NCI-H2081 treated with DMSO at 0.1 percent for 48 hours (cell line): ENCODE results near the gene TRAF4.

Experiments used
- DNase-seq: peaks from one replicate; lab custom pipeline; 2025; lab: John Stamatoyannopoulos, UW

TRAF4 gene, protein sequence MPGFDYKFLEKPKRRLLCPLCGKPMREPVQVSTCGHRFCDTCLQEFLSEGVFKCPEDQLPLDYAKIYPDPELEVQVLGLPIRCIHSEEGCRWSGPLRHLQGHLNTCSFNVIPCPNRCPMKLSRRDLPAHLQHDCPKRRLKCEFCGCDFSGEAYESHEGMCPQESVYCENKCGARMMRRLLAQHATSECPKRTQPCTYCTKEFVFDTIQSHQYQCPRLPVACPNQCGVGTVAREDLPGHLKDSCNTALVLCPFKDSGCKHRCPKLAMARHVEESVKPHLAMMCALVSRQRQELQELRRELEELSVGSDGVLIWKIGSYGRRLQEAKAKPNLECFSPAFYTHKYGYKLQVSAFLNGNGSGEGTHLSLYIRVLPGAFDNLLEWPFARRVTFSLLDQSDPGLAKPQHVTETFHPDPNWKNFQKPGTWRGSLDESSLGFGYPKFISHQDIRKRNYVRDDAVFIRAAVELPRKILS

DNA sequence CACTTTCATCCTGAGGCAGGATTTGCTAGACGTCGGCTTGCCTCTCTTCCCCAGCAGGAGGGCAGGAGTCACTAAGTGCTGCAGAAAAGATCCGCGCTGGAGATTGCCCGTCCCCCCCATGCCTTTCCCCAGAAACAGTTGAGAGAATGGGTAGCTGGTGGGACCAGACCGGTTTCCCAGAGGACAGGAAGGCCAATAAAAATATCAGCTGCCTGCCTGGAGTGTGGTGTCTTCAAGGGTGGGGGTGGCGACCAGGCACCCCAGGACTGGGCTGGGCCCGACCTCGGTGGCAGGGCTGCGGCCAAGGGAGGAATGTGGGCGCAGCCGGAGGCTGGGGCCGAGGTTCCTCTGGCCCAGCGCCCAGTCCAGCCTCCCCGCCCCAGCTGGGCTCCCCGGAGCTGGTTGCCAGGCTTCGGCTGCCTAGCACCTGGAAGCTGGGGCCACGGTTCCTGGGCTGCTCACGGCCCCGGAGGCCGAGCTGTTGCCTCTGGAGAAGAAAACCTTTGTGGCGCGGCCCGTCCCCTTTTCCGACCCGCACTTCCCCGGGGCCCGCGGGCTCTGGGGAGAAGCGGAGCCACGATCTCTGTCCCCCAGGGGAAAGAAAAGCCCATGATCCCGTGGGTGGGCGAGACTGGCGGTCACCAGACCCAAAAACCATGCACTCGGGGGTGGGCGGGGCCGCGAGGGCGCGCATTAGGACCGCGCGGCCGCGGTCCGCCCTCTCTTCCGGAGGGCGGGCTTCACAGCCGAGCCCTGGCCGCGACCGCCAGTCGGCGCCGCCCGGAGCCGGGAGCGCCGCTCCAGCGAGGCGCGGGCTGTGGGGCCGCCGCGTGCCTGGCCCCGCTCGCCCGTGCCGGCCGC is at the start of gene TRAF4:
TSS of gene TRAF4 (plus strand) at position 769 of the 861 bp plus-strand sequence. CDS start 102 bp downstream, outside the sequence.
- DNase-seq: no peak

- DNase-seq: no peak
Observed at GRCh38 chr17:28698253-28698941, 45.4 kb upstream of the TRAF4 start.

DNA sequence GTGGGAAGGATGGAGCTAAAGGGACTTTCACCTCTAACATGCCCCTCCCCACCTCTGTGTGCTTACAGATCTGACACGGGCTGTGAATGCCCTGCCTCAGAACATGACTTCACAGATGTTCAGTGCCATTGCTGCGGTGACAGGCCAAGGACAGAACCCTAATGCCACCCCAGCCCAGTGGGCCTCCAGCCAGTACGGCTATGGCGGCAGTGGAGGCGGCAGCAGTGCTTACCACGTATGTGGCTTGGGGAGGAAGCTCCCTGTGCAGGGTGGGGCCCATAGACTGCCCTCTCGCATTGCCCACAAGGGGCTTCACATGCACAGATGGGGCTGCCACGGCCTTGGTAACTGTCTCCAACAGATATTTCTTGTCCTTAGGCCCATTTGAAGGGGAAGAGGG is 43.5 kb upstream of the TRAF4 start:
- DNase-seq: no peak

GRCh38 chr17:28700830-28701492 is 42.9 kb upstream of the TRAF4 start:
- DNase-seq: no peak

DNA sequence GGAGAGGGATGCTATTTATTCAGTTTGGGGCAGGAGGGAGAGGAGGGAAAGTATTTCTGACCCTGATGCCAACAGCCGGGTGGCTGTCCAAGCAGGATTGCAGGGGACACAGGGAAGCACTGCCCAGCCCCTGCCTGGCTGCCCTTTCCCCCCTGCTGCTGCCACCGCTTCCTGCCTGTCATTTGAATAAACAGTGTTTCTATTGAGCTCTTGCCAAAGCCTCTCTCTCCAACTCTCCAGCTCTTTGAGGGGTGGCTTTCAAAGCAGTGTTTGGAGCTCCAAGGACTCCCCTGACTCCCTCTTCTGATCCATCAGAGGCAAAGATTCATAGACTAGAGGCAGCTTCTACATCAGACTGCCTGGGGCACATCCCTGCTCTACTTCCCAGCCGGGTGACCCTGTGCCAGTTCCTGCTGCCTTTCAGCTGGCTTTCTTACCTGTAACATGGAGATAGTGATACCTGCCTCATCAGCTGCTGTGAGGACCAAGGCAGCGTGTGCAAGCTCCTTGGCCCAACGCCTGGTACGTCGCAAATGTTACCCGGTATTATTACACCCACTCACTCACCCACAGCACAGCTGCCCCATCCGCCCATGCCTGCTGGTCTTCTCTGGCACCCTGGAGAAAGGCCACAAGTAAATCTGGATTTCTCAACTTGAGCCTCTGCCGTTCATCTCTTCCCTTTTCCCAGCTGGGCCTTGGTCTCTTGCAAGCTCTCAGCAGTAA is 41.6 kb upstream of the TRAF4 start:
- DNase-seq: no peak

GRCh38 chr17:28702752-28703150 is 41.1 kb upstream of the TRAF4 start:
- no peak for DNase-seq

DNA sequence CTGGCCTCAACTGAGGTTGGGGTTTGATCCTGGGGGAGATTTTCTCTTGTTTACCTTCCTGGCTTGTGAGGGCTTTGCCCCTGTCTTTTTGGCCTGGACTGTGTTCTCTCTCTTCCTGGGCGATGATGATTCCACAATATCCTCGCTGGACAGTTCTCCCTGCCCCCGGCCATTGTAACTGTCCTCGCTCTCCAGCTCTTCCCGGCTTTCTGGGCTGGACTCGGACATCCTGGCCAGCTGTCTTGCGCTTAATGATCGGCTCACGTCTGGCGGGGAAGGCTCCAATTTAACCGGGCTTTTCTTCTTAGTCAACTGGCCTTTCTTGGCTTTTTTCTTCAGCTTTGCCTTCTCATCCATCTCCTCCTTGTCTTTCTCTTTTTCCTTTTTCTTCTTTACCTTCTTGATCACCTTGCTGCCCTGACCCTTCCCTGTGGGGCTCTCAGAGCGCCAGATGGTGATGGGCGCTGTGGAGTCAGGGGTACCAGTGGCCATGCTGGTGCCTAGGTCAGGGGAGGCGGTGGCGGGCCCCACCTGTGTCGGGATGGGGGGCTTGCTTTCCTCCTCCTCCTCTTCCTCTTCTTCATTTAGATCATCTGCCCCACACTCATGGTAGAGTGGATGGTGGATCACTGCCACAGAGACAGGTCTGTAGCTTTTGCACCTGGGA is 40.1 kb upstream of the TRAF4 start:
- DNase-seq: no peak

- DNase-seq: no peak
Observed at GRCh38 chr17:28704219-28704858, 39.5 kb upstream of the TRAF4 start.

DNA sequence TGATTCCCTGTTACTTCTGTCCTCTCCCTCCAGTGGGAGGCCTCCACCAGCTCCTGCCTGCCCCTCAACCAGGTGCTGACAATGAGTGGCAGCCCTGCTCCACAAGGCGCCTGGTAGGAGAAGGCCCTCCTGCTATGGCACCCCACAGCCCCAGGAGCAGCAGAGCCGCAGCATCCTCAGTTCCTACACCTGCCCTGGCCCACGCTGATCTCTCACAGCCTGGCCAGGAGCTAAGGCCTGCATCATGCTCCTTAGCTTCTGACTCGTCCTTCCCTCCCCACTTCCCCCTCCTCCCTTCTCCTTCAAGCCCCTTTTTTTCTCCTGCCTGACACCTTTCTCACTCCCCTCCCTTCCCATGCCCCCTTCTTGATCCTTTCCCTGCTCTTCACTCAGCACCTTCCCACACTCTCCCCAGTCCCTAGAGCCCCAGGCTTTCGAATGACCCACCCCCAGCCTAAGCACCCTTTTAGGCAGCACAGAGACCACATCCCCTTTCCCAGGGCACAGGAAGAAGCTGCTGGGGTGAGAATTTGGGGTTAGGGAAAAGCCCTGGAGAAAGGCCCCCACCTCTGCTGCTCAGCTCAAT is 38.6 kb upstream of the TRAF4 start:
- DNase-seq: no peak

GRCh38 chr17:28705728-28706334 is 38.0 kb upstream of the TRAF4 start:
- DNase-seq: no peak

GRCh38 chr17:28706471-28707338 is 37.1 kb upstream of the TRAF4 start:
- DNase-seq: no peak

- DNase-seq: no peak
Observed at GRCh38 chr17:28707339-28707720, 36.5 kb upstream of the TRAF4 start.

GRCh38 chr17:28710861-28711722 is 32.7 kb upstream of the TRAF4 start:
- DNase-seq: no peak

GRCh38 chr17:28711723-28712031 is 32.1 kb upstream of the TRAF4 start, which contains the start of gene PROCA1:
PROCA1 (minus strand) TSS chr17:28711888; CDS start chr17:28711660, 228 bp downstream.
- no peak for DNase-seq

DNA sequence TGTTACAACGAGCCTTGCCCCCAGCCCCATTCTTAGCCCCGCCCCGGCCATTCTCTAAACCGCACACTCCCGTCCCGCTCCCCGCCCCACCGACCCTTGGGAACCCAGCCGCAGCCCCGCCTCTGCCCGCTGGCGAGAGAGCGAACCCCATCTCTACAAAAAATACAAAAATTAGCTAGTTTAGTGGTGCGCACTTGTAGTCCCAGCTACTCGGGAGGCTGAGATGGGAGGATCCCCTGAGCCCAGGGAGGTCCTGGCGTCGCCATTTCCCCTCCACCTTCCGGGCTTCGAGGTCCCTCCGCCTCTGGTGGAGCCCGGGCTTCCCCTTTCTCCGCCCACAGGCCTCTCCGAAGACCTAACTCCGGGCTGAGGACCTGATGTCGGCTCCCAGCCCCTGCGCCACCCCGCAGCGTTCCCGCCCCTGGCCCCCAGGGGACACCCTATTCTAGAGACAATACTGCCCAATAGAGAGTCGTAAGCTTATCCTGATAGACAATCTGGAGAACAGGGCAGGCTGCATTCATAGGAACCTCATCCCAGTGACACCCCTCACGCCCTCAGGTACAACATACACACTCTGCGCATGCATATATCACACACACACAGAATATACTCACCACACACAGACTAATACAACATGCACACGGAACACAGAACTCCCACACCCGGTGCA is 31.6 kb upstream of the TRAF4 start:
- DNase-seq: no peak

GRCh38 chr17:28712705-28713415 is 31.0 kb upstream of the TRAF4 start:
- no peak for DNase-seq
